BJ (cell line): ENCODE data around the gene C1orf50. TPM values are rescaled to one million over a fixed set of nuclear protein-coding genes. Genes with fewer than 3 reads are reported as not detected.

Source experiments
- CTCF ChIA-PET: fragments of 350-600 bp; formaldehyde crosslinking; extraction: SDS; loops from one replicate; lab custom pipeline; 2021; ENCODE audit warnings: antibody characterized with exemption, inconsistent platforms; lab: Yijun Ruan, JAX
- POLR2A ChIA-PET: fragments of 300-600 bp; sonication (Branson Sonifier 250); formaldehyde crosslinking; extraction: SDS; loops from one replicate; lab custom pipeline; 2021; ENCODE audit warnings: antibody characterized with exemption; lab: Charles Lee
- DNase-seq: peaks from one replicate; pipeline ENCODE4 v3.0.0-alpha.2; 2011; ENCODE audit warnings: low read depth
- H3K27me3 ChIP-seq: 2 replicates; pipeline ENCODE4 v1.6.0; 2011; ENCODE audit warnings: low read length; ENCODE audit not compliant: control insufficient read depth, insufficient read depth
- H3K36me3 ChIP-seq: 2 replicates; pipeline ENCODE4 v1.5.1; 2011; ENCODE audit warnings: low read length; ENCODE audit not compliant: control insufficient read depth, insufficient read depth
- H3K4me3 ChIP-seq: 2 replicates; pipeline ENCODE4 v1.5.1; 2011; ENCODE audit warnings: low read depth, mild to moderate bottlenecking, control low read depth, low read length
- polyA plus RNA-seq: library from polyadenylated mRNA; depleted of rRNA; stranded (reverse); fragments of >200 nt; gene quantifications from 2 replicates; pipeline ENCODE4 v1.2.3, GENCODE V29; 2011
- TF ChIP-seq, protein P1 (sequence below): IDR thresholded peaks from 2 replicates; pipeline ENCODE4 v1.5.1; 2011; ENCODE audit warnings: low read depth, mild to moderate bottlenecking, control low read depth, inconsistent platforms, low read length, moderate library complexity; ENCODE audit not compliant: insufficient read depth

Gene C1orf50
- polyA plus RNA-seq, 1 experiment = 2.0 TPM

DNA sequence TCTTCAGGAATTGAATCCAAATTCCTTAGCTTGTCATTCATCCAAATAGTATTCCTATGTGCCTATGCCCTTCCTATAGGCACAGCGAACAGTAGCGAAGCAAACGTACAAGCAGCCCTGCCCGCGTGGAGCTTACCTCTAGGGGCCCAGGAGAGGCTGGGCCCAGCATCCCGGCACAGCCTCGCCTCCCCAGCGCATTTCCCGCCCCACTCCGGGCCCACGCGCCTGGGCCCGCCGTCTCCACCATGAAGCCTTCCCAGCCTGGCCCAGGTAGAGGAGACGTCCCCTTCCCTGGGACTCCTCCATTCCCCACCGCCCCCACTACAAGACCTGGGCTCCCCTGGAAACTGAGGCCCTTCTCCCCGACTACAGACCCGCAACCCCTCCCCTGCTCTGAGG is 17.5 kb downstream of the C1orf50 start:
- ChIA-PET CTCF (interaction anchor here (0.9 to 3.0 kb wide), 3 partner anchors 10 to 129 kb away, joined by 3 to 14 read pairs (median 7); no protein-coding TSS in a partner anchor), POLR2A (no interaction called here)
- TF ChIP-seq, protein P1, sequence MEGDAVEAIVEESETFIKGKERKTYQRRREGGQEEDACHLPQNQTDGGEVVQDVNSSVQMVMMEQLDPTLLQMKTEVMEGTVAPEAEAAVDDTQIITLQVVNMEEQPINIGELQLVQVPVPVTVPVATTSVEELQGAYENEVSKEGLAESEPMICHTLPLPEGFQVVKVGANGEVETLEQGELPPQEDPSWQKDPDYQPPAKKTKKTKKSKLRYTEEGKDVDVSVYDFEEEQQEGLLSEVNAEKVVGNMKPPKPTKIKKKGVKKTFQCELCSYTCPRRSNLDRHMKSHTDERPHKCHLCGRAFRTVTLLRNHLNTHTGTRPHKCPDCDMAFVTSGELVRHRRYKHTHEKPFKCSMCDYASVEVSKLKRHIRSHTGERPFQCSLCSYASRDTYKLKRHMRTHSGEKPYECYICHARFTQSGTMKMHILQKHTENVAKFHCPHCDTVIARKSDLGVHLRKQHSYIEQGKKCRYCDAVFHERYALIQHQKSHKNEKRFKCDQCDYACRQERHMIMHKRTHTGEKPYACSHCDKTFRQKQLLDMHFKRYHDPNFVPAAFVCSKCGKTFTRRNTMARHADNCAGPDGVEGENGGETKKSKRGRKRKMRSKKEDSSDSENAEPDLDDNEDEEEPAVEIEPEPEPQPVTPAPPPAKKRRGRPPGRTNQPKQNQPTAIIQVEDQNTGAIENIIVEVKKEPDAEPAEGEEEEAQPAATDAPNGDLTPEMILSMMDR = no peak
- H3K27me3 ChIP-seq = no peaks in the 10 kb centered on the region
- DNase-seq = no peak
- H3K36me3 ChIP-seq = peaks cover 4% of the 10 kb centered on the region
- no peak overlapping the region for H3K4me3 ChIP-seq

DNA sequence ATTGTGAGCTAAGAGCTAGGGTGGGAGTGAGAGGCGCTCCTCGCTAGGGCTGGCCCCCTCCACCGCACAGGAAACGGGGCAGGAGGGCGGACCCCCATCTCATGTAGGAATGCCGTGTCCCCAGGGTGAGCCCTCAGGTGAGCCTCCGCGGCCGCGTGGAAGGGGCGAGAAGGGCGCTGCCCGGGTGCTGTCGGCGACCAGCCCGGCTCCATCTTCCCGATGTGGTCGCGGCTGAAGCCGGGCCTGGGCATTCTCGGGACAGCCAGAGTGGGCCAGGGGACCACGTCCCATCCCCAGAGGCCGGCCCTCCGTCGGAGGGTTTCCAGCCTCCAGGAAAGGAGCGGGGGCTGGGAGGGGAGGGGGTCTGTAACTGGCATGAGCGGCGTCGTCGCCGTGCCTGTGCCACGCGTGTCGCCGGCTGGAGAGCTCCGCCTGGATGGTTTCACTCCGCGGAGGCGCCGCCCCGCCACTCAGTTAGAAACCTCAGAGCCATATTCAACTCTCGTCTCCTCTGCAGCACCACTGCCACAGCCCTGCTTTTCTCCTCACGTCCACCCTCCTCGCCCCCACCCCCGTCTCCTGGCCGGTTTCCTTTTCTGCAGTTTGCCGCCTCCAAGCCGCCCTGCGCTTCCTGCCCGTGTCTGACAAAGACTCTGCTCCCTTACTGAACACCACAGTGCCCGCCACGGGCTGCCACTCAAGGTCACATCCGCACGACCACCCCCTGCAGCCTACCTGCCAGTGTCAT is 18.1 kb downstream of the C1orf50 start, which contains the start of gene TMEM269:
Gene TMEM269 (plus strand): TSS at position 46 of the 748 bp plus-strand sequence. CDS start 4,903 bp downstream, outside the sequence.
- Histone ChIP-seq H3K27me3 (no peaks in the 10 kb centered on the region), H3K36me3 (peaks cover 4% of the 10 kb centered on the region), H3K4me3 (peak within 1 kb of the TSS; percentile 39)
- POLR2A ChIA-PET = no interaction called here
- TF ChIP-seq, protein P1 = no peak
- DNase-seq = no peak
- CTCF ChIA-PET = no interaction called here

DNA sequence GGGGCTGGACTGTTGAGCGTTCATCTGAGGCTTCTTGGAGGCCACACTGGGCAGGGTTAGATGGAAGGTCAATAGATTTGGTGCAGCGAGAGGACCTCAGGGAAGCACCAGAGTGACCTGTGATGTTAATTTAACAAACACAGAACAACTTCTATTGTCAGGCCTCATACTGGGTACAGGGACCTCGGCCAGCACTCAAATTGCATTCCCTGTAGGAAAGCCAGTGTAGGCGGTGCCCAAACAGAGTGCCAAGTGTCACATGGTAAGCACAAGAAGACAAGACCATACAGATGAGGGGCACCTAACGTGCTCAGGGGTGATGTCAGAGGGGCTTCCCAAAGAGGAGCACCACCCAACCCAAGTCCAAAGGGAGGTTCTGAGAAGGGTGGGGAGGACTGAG is 19.0 kb downstream of the C1orf50 start:
- TF ChIP-seq, protein P1 = no peak
- POLR2A ChIA-PET = no interaction called here
- CTCF ChIA-PET = interaction anchor here (0.5 kb wide), 1 partner anchor 184 kb away, joined by 3 read pairs; no protein-coding TSS in a partner anchor
- no peak overlapping the region for H3K4me3 ChIP-seq
- H3K27me3 ChIP-seq = no peaks in the 10 kb centered on the region
- no peak for DNase-seq
- H3K36me3 ChIP-seq = peaks cover 2% of the 10 kb centered on the region; the same call in 1 of the 2 replicates

DNA sequence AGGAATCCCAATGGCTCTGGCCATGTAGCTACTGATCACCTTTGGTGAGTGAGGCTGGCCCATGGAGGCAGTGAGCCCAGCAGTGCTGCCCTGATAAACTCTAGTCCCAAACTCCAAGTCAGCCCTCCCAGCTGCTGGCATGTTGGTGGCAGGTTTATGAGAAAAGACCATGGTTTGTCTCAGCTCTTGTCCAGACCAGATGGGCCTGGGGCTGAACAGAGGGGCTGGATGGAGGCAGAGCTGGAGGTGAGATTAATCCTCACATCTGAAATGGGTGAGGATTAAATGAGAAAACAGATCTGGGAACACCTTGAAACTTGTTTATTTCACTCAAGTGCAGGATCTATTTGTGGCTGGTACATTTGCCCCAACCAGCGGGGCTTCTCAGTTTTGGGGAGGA is 21.0 kb downstream of the C1orf50 start:
- no peak overlapping the region for H3K4me3 ChIP-seq
- TF ChIP-seq, protein P1 = no peak
- no peak for DNase-seq
- CTCF ChIA-PET = interaction anchor here (0.8 kb wide), 1 partner anchor 9 kb away, joined by 4 read pairs; no protein-coding TSS in a partner anchor
- H3K36me3 ChIP-seq = no peaks in the 10 kb centered on the region
- no peaks in the 10 kb centered on the region for H3K27me3 ChIP-seq
- POLR2A ChIA-PET = interaction anchor here (0.6 kb wide), 1 partner anchor 1775 kb away, joined by 3 read pairs; no protein-coding TSS in a partner anchor

DNA sequence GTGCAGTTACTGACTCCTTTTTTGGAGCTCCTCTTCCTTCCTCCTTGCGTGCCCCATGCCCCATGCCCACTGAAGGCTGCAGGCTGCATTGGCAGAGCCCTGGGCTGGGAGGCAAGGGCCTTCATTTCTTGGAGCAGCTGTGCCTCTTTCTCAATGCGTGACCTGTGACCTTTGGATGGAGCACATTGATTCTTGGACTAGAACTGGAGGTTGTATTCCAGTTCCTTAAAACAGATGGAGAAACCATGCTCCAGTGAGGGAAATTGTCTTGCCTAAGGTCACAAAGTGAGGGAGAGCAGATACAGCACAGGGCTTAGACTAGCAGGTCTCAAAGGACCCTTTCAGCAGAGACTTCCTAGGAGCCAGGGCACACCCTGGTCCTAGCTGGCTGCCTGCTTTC is 26.8 kb downstream of the C1orf50 start:
- TF ChIP-seq, protein P1 = no peak
- POLR2A ChIA-PET = no interaction called here
- DNase-seq = no peak
- CTCF ChIA-PET = interaction anchor here (1.0 to 1.2 kb wide), 2 partner anchors 10 to 280 kb away, joined by 3 to 5 read pairs; no protein-coding TSS in a partner anchor
- Histone ChIP-seq H3K4me3 (no peak overlapping the region), H3K27me3 (no peaks in the 10 kb centered on the region; the same call in 1 of the 2 replicates), H3K36me3 (no peaks in the 10 kb centered on the region)
